GM12864 (cell line): ENCODE results near the gene TENT5C.

Experiments
- DNase-seq: peaks from one replicate; pipeline ENCODE4 v3.0.0-alpha.2; 2011; ENCODE audit warnings: low read depth
- H3K4me3 ChIP-seq: 2 replicates; pipeline ENCODE4 v1.5.1; 2011; ENCODE audit warnings: mild to moderate bottlenecking, low read depth, low read length, control low read depth
- CTCF ChIP-seq: IDR thresholded peaks from 2 replicates; pipeline ENCODE4 v1.5.1; 2011; ENCODE audit warnings: low read depth, mild to moderate bottlenecking, moderate library complexity, low read length, control low read depth, inconsistent platforms; ENCODE audit errors: missing control alignments

The TENT5C gene

DNA sequence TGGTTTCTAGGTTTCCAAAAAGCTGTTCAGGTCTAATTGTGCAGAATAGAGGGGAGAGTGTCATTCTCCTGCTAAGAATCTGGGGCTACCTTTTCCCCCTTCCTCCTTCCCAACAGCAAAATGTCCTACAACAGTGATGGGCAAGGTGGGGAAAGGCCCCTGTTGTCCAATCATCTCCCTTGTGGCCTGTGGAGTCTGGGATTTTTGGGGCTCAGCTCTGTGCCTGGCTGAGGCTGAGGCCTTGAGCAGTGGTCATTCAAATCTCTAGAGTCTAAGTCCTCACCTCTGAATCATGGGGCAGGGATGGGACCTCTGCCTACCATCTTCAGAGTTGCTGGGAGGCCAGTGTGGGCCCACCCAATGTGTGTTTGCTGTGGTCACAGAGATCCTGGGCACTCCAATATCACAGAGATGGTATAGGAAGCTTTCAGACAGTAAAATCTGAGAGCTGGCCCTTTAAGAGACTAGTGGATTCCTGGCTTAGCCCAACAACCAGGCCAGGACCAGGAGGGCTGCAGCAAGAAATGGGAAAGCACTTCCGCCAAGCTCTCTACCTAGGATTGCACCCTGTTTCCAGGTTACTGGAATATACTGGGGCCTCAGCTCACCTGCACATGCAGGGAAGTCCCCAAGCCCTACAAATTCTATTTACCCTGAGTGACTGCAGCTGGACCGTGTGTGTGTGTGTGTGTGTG is 28.5 kb upstream of the TENT5C start:
- no peak overlapping the region for H3K4me3 ChIP-seq
- TF ChIP-seq CTCF: no peak
- DNase-seq: no peak

- H3K4me3 ChIP-seq: no peak overlapping the region
- no peak for DNase-seq
- TF ChIP-seq CTCF: no peak
Measured at GRCh38 chr1:117578466-117578865, 27.4 kb upstream of the TENT5C start.

DNA sequence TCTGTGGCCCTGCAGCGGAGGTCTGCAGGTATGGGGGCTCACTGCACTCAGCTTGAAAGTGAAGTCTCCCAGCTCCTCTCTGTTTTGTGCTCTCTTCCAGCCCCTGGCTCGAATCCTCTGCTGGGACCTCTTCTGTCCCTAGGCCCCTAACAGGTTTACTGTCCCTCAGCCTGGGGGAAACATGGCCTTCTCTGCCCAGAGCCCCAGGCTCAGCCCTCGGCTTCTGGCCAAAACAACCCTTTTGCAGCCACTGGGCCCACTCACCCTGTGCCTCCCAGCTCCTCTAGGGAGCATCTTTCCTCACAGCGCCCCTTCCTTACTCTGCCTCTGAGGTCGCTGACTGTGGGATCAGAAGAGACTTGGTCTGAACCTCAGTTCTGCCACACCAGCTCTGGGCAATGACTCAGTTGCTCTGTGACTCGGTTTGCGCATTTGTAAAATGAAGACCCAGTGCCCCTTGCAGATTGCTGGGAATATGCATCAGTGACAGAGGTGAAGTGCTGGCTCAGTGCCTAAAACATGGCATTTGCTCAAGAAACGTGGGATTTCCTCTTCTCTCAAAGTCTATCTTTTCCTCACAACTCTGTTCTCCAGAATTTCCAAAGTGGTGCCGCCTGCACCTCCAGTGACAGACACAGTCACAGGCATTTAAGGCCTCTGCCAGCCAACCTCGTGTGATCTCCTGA is 26.5 kb upstream of the TENT5C start:
- no peak overlapping the region for H3K4me3 ChIP-seq
- DNase-seq: no peak
- TF ChIP-seq CTCF: no peak

DNA sequence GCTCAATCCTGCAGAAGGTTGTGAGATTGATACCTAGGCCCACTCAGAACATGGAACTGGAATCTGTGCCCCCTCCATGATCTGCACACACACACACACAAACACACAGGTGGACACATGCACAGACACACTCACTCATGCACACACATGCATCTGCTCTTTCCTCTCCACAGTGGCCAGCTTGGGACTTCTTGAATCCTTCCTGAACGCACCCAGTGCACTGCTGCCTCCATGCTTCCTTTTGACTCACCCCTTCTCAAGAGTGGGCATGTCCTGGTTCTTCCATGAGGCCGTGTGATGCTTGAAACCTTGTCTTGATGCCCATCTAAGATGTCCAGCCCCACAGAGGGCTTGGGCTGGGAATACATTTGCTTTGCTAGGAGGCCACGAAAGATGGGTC is 25.4 kb upstream of the TENT5C start:
- TF ChIP-seq CTCF: no peak
- no peak for DNase-seq
- no peak overlapping the region for H3K4me3 ChIP-seq

- DNase-seq: no peak
- TF ChIP-seq CTCF: no peak
- no peak overlapping the region for H3K4me3 ChIP-seq
Measured at GRCh38 chr1:117580882-117581281, 25.0 kb upstream of the TENT5C start.

DNA sequence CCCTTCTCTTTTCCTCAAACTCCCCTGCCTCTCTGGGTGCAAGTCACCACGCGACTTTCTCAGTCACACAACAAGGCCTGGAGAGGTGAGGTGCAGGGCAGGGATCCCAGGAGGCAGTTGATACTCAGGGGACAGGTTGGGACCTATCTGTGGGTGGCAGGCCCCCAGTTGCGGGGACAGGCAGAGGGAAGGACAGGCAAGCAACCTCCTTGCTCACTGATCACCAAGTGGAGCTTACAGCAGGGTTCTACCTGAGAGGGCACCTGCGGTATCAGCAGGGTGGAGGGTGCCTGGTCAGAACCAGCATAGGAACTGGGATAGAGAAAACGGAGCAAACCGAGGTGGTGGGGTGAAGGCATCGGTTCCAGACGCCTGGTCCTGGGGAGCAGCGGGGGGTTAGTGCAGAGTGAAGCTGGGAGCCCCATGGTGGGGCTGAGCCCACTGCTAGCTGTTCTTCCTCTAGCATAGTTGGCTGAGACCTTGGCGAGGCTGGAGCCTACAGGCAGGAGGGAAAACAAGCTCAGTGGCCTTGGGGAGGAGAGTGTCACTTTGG is 24.4 kb upstream of the TENT5C start:
- H3K4me3 ChIP-seq: no peak overlapping the region
- no peak for DNase-seq
- TF ChIP-seq CTCF: no peak
